Right atrium auricular region (tissue), 2 donors: Measurements from ENCODE around the gene OXSR1. TPM values are rescaled to one million over a fixed set of nuclear protein-coding genes. Genes with fewer than 3 reads are reported as not detected.
"Not testable (repeated sequence)": the region's sequence is repeated elsewhere in the genome, so short reads cannot be mapped to it uniquely, and the experiment has no call there.

Experiments
- DNase-seq: peaks from one replicate; pipeline ENCODE4 v3.0.0-alpha.2; 2019; ENCODE audit warnings: low spot score
- H3K27ac ChIP-seq, 2 donors: fragments of 200-600 bp; sonication (generic); 1 replicate in 1 of 2; 2 replicates in 1 of 2; pipeline ENCODE4 v1.5.1; 2016 to 2019
- H3K27me3 ChIP-seq, 2 donors: fragments of 200-600 bp; sonication (generic); one replicate each; pipeline versions ENCODE4 v1.5.1 to v1.6.0; 2017 to 2019
- H3K36me3 ChIP-seq: fragments of 200-600 bp; sonication (generic); one replicate; pipeline ENCODE4 v1.5.1; 2016
- H3K4me1 ChIP-seq, 2 donors: fragments of 200-600 bp; sonication (generic); one replicate each; pipeline versions ENCODE4 v1.5.1 to v1.6.0; 2017 to 2019
- H3K4me3 ChIP-seq, 2 donors: fragments of 200-600 bp; sonication (generic); 1 replicate in 1 of 2; 2 replicates in 1 of 2; pipeline ENCODE4 v1.5.1; 2017 to 2019; ENCODE audit warnings: mild to moderate bottlenecking in 1 of 2, moderate library complexity in 1 of 2
- H3K9me3 ChIP-seq, 2 donors: fragments of 200-600 bp; sonication (generic); one replicate each; pipeline ENCODE4 v1.5.1; 2019
- CTCF ChIP-seq, 2 donors: fragments of 200-600 bp; sonication (generic); IDR thresholded peaks; one replicate each; pipeline ENCODE4 v1.5.1; 2019; ENCODE audit warnings: antibody characterized with exemption in 2 of 2
- total RNA-seq, 2 donors: library from RNA; depleted of rRNA; stranded (reverse); fragments of >200 nt; gene quantifications; one replicate each; pipeline ENCODE4 v1.1.0, GENCODE V29; 2016

The OXSR1 gene
- total RNA-seq, 2 donors from 2014 or later: 25.8 to 27.2 TPM

- Histone ChIP-seq H3K36me3 (peaks cover 63% of the 10 kb centered on the region), H3K9me3 (no peaks in the 10 kb centered on the region), H3K27ac (no peak overlapping the region), H3K27me3 (no peaks in the 10 kb centered on the region), H3K4me1 (peaks cover 0 to 64% of the 10 kb centered on the region in 2 donors), H3K4me3 (no peak overlapping the region)
- no peak for TF ChIP-seq CTCF (IDR thresholded peaks at IDR 0.05)
- DNase-seq: no peak
Observed at GRCh38 chr3:38133209-38133556, 32.2 kb upstream of the OXSR1 start.

- Histone ChIP-seq H3K4me1 (peaks cover 0 to 60% of the 10 kb centered on the region in 2 donors), H3K27ac (no peak overlapping the region), H3K36me3 (peaks cover 57% of the 10 kb centered on the region), H3K9me3 (no peaks in the 10 kb centered on the region), H3K4me3 (no peak overlapping the region), H3K27me3 (no peaks in the 10 kb centered on the region)
- TF ChIP-seq CTCF (IDR thresholded peaks at IDR 0.05): no peak
- DNase-seq: no peak
Observed at GRCh38 chr3:38133557-38134405, 31.6 kb upstream of the OXSR1 start.

GRCh38 chr3:38134517-38135143, 30.7 kb upstream of the OXSR1 start:
- Histone ChIP-seq H3K4me1 (peaks cover 0 to 60% of the 10 kb centered on the region in 2 donors), H3K36me3 (peaks cover 48% of the 10 kb centered on the region)
- H3K4me3 ChIP-seq, H3K27ac ChIP-seq, H3K9me3 ChIP-seq, DNase-seq, H3K27me3 ChIP-seq: not testable (repeated sequence)

GRCh38 chr3:38135621-38136277, 29.6 kb upstream of the OXSR1 start:
- not testable (repeated sequence) for DNase-seq
- peaks cover 42% of the 10 kb centered on the region for H3K36me3 ChIP-seq

GRCh38 chr3:38136393-38136776, 29.0 kb upstream of the OXSR1 start:
- DNase-seq: no peak
- Histone ChIP-seq H3K4me3 (peak overlapping the region; percentile 98 to 99), H3K27ac (peak overlapping the region; percentile 86 to 96), H3K36me3 (peaks cover 42% of the 10 kb centered on the region), H3K9me3 (no peaks in the 10 kb centered on the region), H3K4me1 (peaks cover 0 to 56% of the 10 kb centered on the region in 2 donors), H3K27me3 (no peaks in the 10 kb centered on the region)
- TF ChIP-seq CTCF (IDR thresholded peaks at IDR 0.05): no peak

More at GRCh38 chr3:38135621-38136277, 29.6 kb upstream of the OXSR1 start:
- peak overlapping the region; percentile 86 to 96 for H3K27ac ChIP-seq
- H3K9me3 ChIP-seq, H3K27me3 ChIP-seq: not testable (repeated sequence)
- peak overlapping the region; percentile 98 to 99 for H3K4me3 ChIP-seq
- peaks cover 0 to 60% of the 10 kb centered on the region in 2 donors for H3K4me1 ChIP-seq

GRCh38 chr3:38136777-38137614, 28.3 kb upstream of the OXSR1 start, which contains the start of gene ACAA1:
TSS of gene ACAA1 (minus strand) at chr3:38137127. CDS start at chr3:38137035, 92 bp downstream.
- Histone ChIP-seq H3K4me1 (peaks cover 0 to 50% of the 10 kb centered on the region in 2 donors), H3K9me3 (no peaks in the 10 kb centered on the region), H3K27ac (peak within 1 kb of the TSS; percentile 91 to 96), H3K36me3 (peaks cover 41% of the 10 kb centered on the region), H3K27me3 (no peaks in the 10 kb centered on the region), H3K4me3 (peak within 1 kb of the TSS; percentile 98 to 99)
- TF ChIP-seq CTCF (IDR thresholded peaks at IDR 0.05): peak in 1 of 2 donors; percentile 11
- peak; percentile 100 for DNase-seq
